HCT116 (cell line): Measurements from ENCODE around the gene RANBP10. TPM values are rescaled to one million over a fixed set of nuclear protein-coding genes. Genes with fewer than 3 reads are reported as not detected.
"Not testable (repeated sequence)": the region's sequence is repeated elsewhere in the genome, so short reads cannot be mapped to it uniquely, and the experiment has no call there.

Experiments used
- ATAC-seq: fragments of 200-7000 bp; cut with Tn5 transposase; 2 replicates; pipeline ENCODE4 v1.9.1; 2020; ENCODE audit warnings: mild to moderate bottlenecking, moderate library complexity
- BruUV-seq: library from RNA; stranded (reverse); fragments of 400-500 nt; replicated peaks from 2 replicates; lab custom pipeline; 2021; lab: Mats Ljungman, UMichigan
- CTCF ChIA-PET: fragments of 300-600 bp; sonication (Branson Sonifier 250); formaldehyde crosslinking; loops from one replicate; lab custom pipeline; 2021; ENCODE audit warnings: antibody characterized with exemption; lab: Charles Lee
- POLR2A ChIA-PET: fragments of 300-600, 350-600 bp; sonication (Branson Sonifier 250); formaldehyde crosslinking; loops from one replicate; lab custom pipeline; 2021; ENCODE audit warnings: antibody characterized with exemption; lab: Charles Lee
- RAD21 ChIA-PET, 2 experiments: fragments of 300-600 bp; sonication (Branson Sonifier 250); formaldehyde crosslinking; loops; one replicate each; lab custom pipeline; 2023; ENCODE audit warnings: low total read pairs in 2 of 2; ENCODE audit not compliant: uncharacterized antibody in 2 of 2, unreplicated experiment in 2 of 2, low non-redundant PET in 1 of 2; lab: Charles Lee
- DNase-seq: peaks from one replicate; pipeline ENCODE4 v3.0.0-alpha.2; 2010; ENCODE audit warnings: low read depth, low spot score
- H2AFZ ChIP-seq: fragments of 200-600 bp; shearing (Covaris generic), sonication (generic); 2 replicates; pipeline ENCODE4 v1.6.1; 2017; ENCODE audit warnings: low read depth, mixed run types, mixed read lengths, antibody characterized with exemption, low read length; ENCODE audit not compliant: poor library complexity, severe bottlenecking
- H3K27ac ChIP-seq: 2 replicates; pipeline ENCODE4 v1.5.1; 2012; ENCODE audit warnings: low read depth, low read length
- H3K27me3 ChIP-seq: fragments of 200-600 bp; sonication (generic); 2 replicates; pipeline ENCODE4 v1.6.1; 2016; ENCODE audit warnings: mixed run types, low read length, mixed read lengths; ENCODE audit not compliant: insufficient read depth
- H3K36me3 ChIP-seq, 2 experiments: fragments of 200-500 bp in 1 of 2; fragments of 200-600 bp in 1 of 2; sonication (Bioruptor generic) in 1 of 2; sonication (generic) in 1 of 2; 2 replicates each; pipeline versions ENCODE4 v1.5.1 to v1.6.1; 2014 to 2016; ENCODE audit warnings: low read length in 2 of 2, inconsistent platforms in 1 of 2, mixed read lengths in 1 of 2, mixed run types in 1 of 2; ENCODE audit not compliant: insufficient read depth in 2 of 2, control insufficient read depth in 1 of 2
- H3K4me1 ChIP-seq, 2 experiments: fragments of 200-600 bp in 1 of 2; sonication (generic) in 1 of 2; 2 replicates each; pipeline versions ENCODE4 v1.5.1 to v1.6.1; 2012 to 2017; ENCODE audit warnings: low read length in 2 of 2, inconsistent platforms in 1 of 2, mild to moderate bottlenecking in 1 of 2, mixed read lengths in 1 of 2, mixed run types in 1 of 2, moderate library complexity in 1 of 2; ENCODE audit not compliant: insufficient read depth in 2 of 2, control insufficient read depth in 1 of 2
- H3K4me2 ChIP-seq: fragments of 200-600 bp; sonication (generic); 2 replicates; pipeline ENCODE4 v1.6.1; 2017; ENCODE audit warnings: mixed run types, low read length, mixed read lengths
- H3K4me3 ChIP-seq, 2 experiments: fragments of 200-600 bp in 1 of 2; sonication (generic) in 1 of 2; replicated peaks in 1 of 2; 2 replicates each; pipeline ENCODE4 v1.5.1; 2011 to 2016; ENCODE audit warnings: low read length in 2 of 2, control low read depth in 1 of 2, low read depth in 1 of 2, mild to moderate bottlenecking in 1 of 2, mixed read lengths in 1 of 2, mixed run types in 1 of 2
- H3K79me2 ChIP-seq: fragments of 200-600 bp; sonication (generic); 2 replicates; pipeline ENCODE4 v1.6.1; 2017; ENCODE audit warnings: mild to moderate bottlenecking, mixed run types, low read length, moderate library complexity, mixed read lengths; ENCODE audit not compliant: insufficient read depth
- H3K9ac ChIP-seq: fragments of 200-600 bp; sonication (generic); 2 replicates; pipeline ENCODE4 v1.6.1; 2016; ENCODE audit warnings: low read length, mixed read lengths
- H3K9me2 ChIP-seq: fragments of 200-600 bp; sonication (generic), shearing (Covaris generic); 2 replicates; pipeline ENCODE4 v1.6.1; 2017; ENCODE audit warnings: mixed run types, mild to moderate bottlenecking, moderate library complexity; ENCODE audit not compliant: insufficient read depth
- H3K9me3 ChIP-seq, 2 experiments: fragments of 200-500 bp in 1 of 2; fragments of 200-600 bp in 1 of 2; sonication (Bioruptor generic) in 1 of 2; sonication (generic) in 1 of 2; 2 replicates each; pipeline ENCODE4 v1.6.1; 2014 to 2017; ENCODE audit warnings: low read length in 2 of 2, mixed read lengths in 2 of 2, inconsistent platforms in 1 of 2, low read depth in 1 of 2, mild to moderate bottlenecking in 1 of 2, mixed run types in 1 of 2, moderate library complexity in 1 of 2; ENCODE audit not compliant: control insufficient read depth in 1 of 2, insufficient read depth in 1 of 2
- H4K20me1 ChIP-seq: fragments of 200-600 bp; sonication (generic), shearing (Covaris generic); 2 replicates; pipeline ENCODE4 v1.6.1; 2017; ENCODE audit warnings: mixed run types, mild to moderate bottlenecking, moderate library complexity; ENCODE audit not compliant: insufficient read depth
- EZH2 ChIP-seq: fragments of 200-600 bp; sonication (generic); IDR thresholded peaks from 2 replicates; pipeline ENCODE4 v1.6.1; 2017; ENCODE audit warnings: antibody characterized with exemption, mixed run types
- EZH2phosphoT487 ChIP-seq: fragments of 200-600 bp; IDR thresholded peaks from 2 replicates; pipeline ENCODE4 v1.6.1; 2018; ENCODE audit warnings: antibody characterized with exemption, borderline replicate concordance
- REST ChIP-seq: IDR thresholded peaks from 2 replicates; pipeline ENCODE4 v1.6.1; 2012; ENCODE audit warnings: low read depth
- SRF ChIP-seq: IDR thresholded peaks from 2 replicates; pipeline ENCODE4 v1.6.1; 2012; ENCODE audit warnings: low read depth
- YY1 ChIP-seq: IDR thresholded peaks from 2 replicates; pipeline ENCODE4 v1.6.1; 2011; ENCODE audit warnings: low read length, low read depth, moderate library complexity, mild to moderate bottlenecking; ENCODE audit not compliant: insufficient replicate concordance; ENCODE audit errors: extremely low read depth
- intact Hi-C: fragments of 100-400 bp; cut with micrococcal nuclease; formaldehyde crosslinking; loops from 2 replicates; pipeline ENCODE4 v1.10.0; 2022
- total RNA-seq: library from RNA; stranded (reverse); gene quantifications from one replicate; pipeline ENCODE4 v1.2.1, GENCODE V29; 2021; ENCODE audit not compliant: unreplicated experiment
- TF ChIP-seq, protein P1 (sequence below): IDR thresholded peaks from 2 replicates; pipeline ENCODE4 v1.6.1; 2012

Gene RANBP10
- total RNA-seq, 1 experiment from 2014 or later: 16.9 TPM

- H3K36me3 ChIP-seq: no peaks in the 10 kb centered on the region
- H3K27me3 ChIP-seq: no peaks in the 10 kb centered on the region
- H3K79me2 ChIP-seq: peaks cover 20% of the 10 kb centered on the region; the same call in 1 of the 2 replicates
- H2AFZ ChIP-seq: no peak overlapping the region
- ChIA-PET POLR2A (no interaction called here), CTCF (no interaction called here), RAD21 (no interaction called here)
- no peak overlapping the region for H3K27ac ChIP-seq
- no peak overlapping the region for H3K4me3 ChIP-seq
- no TSS peak for BruUV-seq
- ATAC-seq (no peak), DNase-seq (no peak)
- no peak overlapping the region for H3K9ac ChIP-seq
- intact Hi-C loops: no loop called here
- H3K9me2 ChIP-seq: no peaks in the 10 kb centered on the region
- H4K20me1 ChIP-seq: no peaks in the 10 kb centered on the region
- no peaks in the 10 kb centered on the region for H3K4me1 ChIP-seq
- peaks cover 0 to 5% of the 10 kb centered on the region in 2 experiments; a peak in 1 of 4 replicates for H3K9me3 ChIP-seq
- no peak for TF ChIP-seq REST
- no peak for TF ChIP-seq YY1
- TF ChIP-seq SRF: no peak
- no peak for TF ChIP-seq EZH2
- TF ChIP-seq, protein P1, sequence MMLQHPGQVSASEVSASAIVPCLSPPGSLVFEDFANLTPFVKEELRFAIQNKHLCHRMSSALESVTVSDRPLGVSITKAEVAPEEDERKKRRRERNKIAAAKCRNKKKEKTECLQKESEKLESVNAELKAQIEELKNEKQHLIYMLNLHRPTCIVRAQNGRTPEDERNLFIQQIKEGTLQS: no peak
- TF ChIP-seq EZH2phosphoT487: no peak
- H3K4me2 ChIP-seq: no peak overlapping the region
Measured at GRCh38 chr16:67694611-67695010, 111.7 kb downstream of the RANBP10 start.

GRCh38 chr16:67693517-67694285, 112.7 kb downstream of the RANBP10 start:
- H3K9ac ChIP-seq, H3K27me3 ChIP-seq, BruUV-seq, H4K20me1 ChIP-seq, H3K36me3 ChIP-seq, POLR2A ChIA-PET, H3K9me2 ChIP-seq, CTCF ChIA-PET, H3K4me2 ChIP-seq, ATAC-seq, H2AFZ ChIP-seq, H3K4me3 ChIP-seq, H3K4me1 ChIP-seq, DNase-seq, RAD21 ChIA-PET, H3K27ac ChIP-seq, intact Hi-C loops, H3K9me3 ChIP-seq: not testable (repeated sequence)
- peaks cover 17% of the 10 kb centered on the region; the same call in 1 of the 2 replicates for H3K79me2 ChIP-seq
